ENCODE data around the gene AOPEP.

DNA sequence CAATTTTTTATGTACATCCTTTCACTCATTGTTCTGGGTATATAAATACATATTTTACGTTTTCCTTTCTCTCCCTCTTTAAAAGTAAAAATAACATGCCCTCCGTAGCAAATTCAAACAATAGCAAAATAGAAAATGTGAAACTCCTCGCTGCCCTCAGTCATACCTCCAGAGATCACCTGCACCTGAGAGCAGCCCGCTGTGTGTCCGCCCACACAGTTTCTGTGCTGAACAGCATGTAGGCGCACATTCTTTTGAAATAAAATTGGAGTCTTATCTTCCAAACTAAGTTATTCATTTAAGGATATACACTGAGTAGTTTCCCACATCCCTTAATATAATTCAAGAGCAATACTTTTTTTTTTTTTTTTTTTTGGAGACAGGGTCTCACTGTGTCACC lies 255.7 kb downstream of the AOPEP start:
- TF ChIP-seq POLR2AphosphoS5 (IDR thresholded peaks at IDR 0.05; ENCODE audit: low read depth, low read length): no peak
- no peak for TF ChIP-seq POLR2A (IDR thresholded peaks at IDR 0.05; ENCODE audit: low read depth, low read length)
- TF ChIP-seq TAF1 (IDR thresholded peaks at IDR 0.05; ENCODE audit: low read depth, low read length): no peak
- no peak for TF ChIP-seq SPI1 (IDR thresholded peaks at IDR 0.05; ENCODE audit: low read depth, low read length)
- no peak for TF ChIP-seq POU2F2 (IDR thresholded peaks at IDR 0.05; ENCODE audit: low read depth, low read length)
- TF ChIP-seq PAX5 (IDR thresholded peaks at IDR 0.05; ENCODE audit: insufficient read depth, low read length, severe bottlenecking): no peak

Measured in GM12891 (cell line).